ENCODE data around the gene FGF18. TPM values are rescaled to one million over a fixed set of nuclear protein-coding genes. Genes with fewer than 3 reads are reported as not detected.
A peak's percentile ranks its signal among the peaks of the same experiment; 100 is the strongest.

Gene FGF18
- polyA plus RNA-seq, 4 donors = 0.25 to 2.0 (median 0.61) TPM

DNA sequence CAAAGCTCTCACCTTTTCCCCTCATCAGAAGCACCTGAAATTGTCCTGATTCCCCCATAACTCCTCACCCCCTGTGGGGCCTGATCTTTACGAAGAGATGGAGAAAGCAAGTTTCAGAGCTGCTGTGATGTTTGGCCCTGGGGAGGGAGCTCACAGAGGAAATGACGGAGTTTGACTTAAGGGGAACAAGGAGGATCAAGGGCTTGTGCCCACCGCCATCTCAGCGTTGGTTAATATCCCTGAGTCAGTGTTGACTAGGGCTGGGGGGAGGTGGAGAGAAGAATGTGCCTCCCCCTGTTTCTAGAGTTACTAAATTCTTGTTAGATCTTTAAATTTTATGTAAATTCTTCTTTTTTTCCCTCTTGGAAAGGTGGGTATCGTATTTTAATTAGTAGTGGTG is 27.8 kb downstream of the FGF18 start:
- WGBS, 3 donors = 89 to 93% (median 91%) methylated on average over 5 of the region's 5 CpGs
- Histone ChIP-seq H3K36me3 (ENCODE audit: control insufficient read depth in 3 of 3, insufficient read depth in 2 of 3, low read depth in 1 of 3, low read length in 3 of 3) (peaks cover 0 to 25% (median 0%) of the 10 kb centered on the region in 3 donors), H3K9me3 (ENCODE audit: control insufficient read depth in 2 of 2, insufficient read depth in 1 of 2, low read depth in 1 of 2, low read length in 1 of 2) (no peaks in the 10 kb centered on the region), H3K4me1 (ENCODE audit: control insufficient read depth in 3 of 3, insufficient read depth in 2 of 3, low read depth in 1 of 3, low read length in 2 of 3) (peaks cover 0 to 26% (median 0%) of the 10 kb centered on the region in 3 donors), H3K27me3 (ENCODE audit: control insufficient read depth in 3 of 3, insufficient read depth in 3 of 3, low read length in 3 of 3) (no peaks in the 10 kb centered on the region), H3K27ac (ENCODE audit: low read depth in 1 of 3, low read length in 2 of 3) (no peak overlapping the region), H3K4me3 (ENCODE audit: low read depth in 1 of 3, low read length in 3 of 3) (no peak overlapping the region)
- FAIRE-seq = no peak
- no peak for DNase-seq

DNA sequence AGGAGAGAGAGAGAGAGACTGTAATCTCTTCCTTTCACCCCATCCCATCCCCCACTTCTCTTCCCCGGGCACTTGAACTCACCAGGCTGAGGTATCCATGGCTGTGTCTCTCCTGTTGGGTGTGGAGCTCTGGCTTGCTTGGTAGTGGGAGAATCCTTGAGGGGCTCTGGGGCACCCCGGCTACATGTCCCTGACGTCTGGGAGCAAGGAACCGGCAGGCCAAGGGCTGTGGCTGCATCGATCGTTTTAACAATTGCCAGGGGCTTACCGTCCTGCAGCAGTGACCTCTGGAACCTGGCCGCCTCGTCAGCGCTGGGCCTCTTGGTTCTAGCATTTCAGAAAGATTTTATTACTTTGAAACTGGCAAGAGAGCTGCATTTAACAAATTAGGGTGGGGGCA is 30.0 kb downstream of the FGF18 start:
- WGBS, 3 donors = 21 to 57% (median 44%) methylated on average over 10 of the region's 10 CpGs
- no peak for FAIRE-seq
- Histone ChIP-seq H3K9me3 (ENCODE audit: control insufficient read depth in 2 of 2, insufficient read depth in 1 of 2, low read depth in 1 of 2, low read length in 1 of 2) (no peaks in the 10 kb centered on the region), H3K4me1 (ENCODE audit: control insufficient read depth in 3 of 3, insufficient read depth in 2 of 3, low read depth in 1 of 3, low read length in 2 of 3) (peaks cover 0 to 21% (median 0%) of the 10 kb centered on the region in 3 donors), H3K4me3 (ENCODE audit: low read depth in 1 of 3, low read length in 3 of 3) (peak overlapping the region in 2 of 3 donors; percentile 1 to 44), H3K36me3 (ENCODE audit: control insufficient read depth in 3 of 3, insufficient read depth in 2 of 3, low read depth in 1 of 3, low read length in 3 of 3) (peaks cover 0 to 15% (median 0%) of the 10 kb centered on the region in 3 donors), H3K27ac (ENCODE audit: low read depth in 1 of 3, low read length in 2 of 3) (peak overlapping the region in 1 of 3 donors; percentile 79), H3K27me3 (ENCODE audit: control insufficient read depth in 3 of 3, insufficient read depth in 3 of 3, low read length in 3 of 3) (peaks cover 0 to 3% (median 0%) of the 10 kb centered on the region in 3 donors)
- peak; percentile 64 to 87 for DNase-seq

DNA sequence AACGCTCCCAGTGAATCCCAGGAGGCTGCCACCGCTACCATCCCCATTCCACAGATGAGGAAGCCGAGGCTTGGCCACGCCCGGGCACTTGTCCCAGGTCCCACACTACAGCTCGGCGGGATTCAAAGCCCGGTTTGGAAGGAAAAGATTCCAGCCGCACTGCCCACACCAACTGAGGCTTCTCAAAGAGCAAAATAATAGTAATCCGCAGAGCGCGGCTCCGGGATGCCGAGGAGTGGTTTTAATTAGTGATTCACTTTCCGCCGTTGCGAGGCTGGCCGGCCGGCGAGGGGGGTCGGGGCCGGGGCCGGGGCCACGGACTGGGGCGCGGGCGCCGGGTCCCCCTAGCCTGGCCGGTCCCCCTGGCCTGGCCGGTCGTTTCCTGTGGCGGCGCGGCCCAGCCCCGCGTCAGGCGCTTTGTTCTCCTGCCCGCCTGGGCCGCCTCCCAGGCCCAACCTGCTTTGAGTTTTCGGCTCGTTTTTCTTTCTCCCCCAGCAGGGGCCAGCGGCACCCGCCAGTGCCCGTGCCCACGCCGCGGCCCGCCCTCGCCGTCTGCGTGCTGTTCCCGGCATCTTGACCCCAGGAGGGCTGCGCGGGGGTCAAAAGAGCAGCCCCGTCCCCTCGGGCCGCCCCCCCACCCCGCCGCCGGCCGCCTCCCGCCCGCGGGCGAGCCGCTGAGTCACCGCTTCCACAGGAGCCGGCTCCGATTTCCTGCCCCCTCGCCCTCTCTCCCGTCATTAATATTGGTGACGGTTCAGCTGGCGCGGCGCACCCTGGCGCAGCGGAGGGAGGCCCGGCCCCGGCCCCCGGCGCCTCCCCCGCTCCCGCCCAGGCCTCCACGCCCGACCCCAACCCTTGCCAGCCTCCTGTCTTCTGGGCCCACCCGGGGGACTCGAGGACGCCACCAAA is 31.2 kb downstream of the FGF18 start:
- H3K36me3 ChIP-seq (ENCODE audit: control insufficient read depth in 3 of 3, insufficient read depth in 2 of 3, low read depth in 1 of 3, low read length in 3 of 3) = peaks cover 0 to 8% (median 0%) of the 10 kb centered on the region in 3 donors
- 10 to 17% (median 11%) methylated on average over 55 to 88 of the region's 88 CpGs for WGBS, 3 donors
- peak overlapping the region; percentile 12 to 80 (median 79) for H3K27ac ChIP-seq (ENCODE audit: low read depth in 1 of 3, low read length in 2 of 3)
- FAIRE-seq (no peak), DNase-seq (peak; percentile 71 to 86)
- H3K27me3 ChIP-seq (ENCODE audit: control insufficient read depth in 3 of 3, insufficient read depth in 3 of 3, low read length in 3 of 3) = peaks cover 0 to 3% (median 0%) of the 10 kb centered on the region in 3 donors
- peaks cover 0 to 21% (median 0%) of the 10 kb centered on the region in 3 donors for H3K4me1 ChIP-seq (ENCODE audit: control insufficient read depth in 3 of 3, insufficient read depth in 2 of 3, low read depth in 1 of 3, low read length in 2 of 3)
- no peaks in the 10 kb centered on the region for H3K9me3 ChIP-seq (ENCODE audit: control insufficient read depth in 2 of 2, insufficient read depth in 1 of 2, low read depth in 1 of 2, low read length in 1 of 2)
- H3K4me3 ChIP-seq (ENCODE audit: low read depth in 1 of 3, low read length in 3 of 3) = peak overlapping the region in 1 of 3 donors; percentile 52

DNA sequence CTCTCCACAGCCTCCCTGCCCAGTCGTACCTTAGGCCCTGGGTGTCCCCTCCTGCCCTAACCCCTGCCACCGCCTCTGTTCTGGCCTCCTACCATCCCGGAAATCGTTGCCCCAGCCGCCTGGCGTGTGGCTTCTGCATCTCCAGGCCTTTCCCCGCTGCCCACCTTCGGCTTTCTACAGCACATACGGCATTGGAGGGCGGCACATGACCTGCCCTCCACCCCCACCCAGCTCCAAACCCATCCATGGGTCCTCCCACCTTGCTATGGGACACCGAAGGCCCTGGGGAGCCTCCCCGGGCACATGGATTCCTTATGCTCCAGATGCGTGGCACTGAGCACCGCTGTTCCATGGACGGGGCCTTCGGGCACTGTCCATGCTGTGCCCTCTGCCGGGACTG is 32.0 kb downstream of the FGF18 start:
- Histone ChIP-seq H3K27me3 (ENCODE audit: control insufficient read depth in 3 of 3, insufficient read depth in 3 of 3, low read length in 3 of 3) (peaks cover 0 to 3% (median 0%) of the 10 kb centered on the region in 3 donors), H3K4me1 (ENCODE audit: control insufficient read depth in 3 of 3, insufficient read depth in 2 of 3, low read depth in 1 of 3, low read length in 2 of 3) (peaks cover 0 to 16% (median 0%) of the 10 kb centered on the region in 3 donors), H3K36me3 (ENCODE audit: control insufficient read depth in 3 of 3, insufficient read depth in 2 of 3, low read depth in 1 of 3, low read length in 3 of 3) (peaks cover 0 to 3% (median 0%) of the 10 kb centered on the region in 3 donors), H3K4me3 (ENCODE audit: low read depth in 1 of 3, low read length in 3 of 3) (peak overlapping the region in 1 of 3 donors; percentile 52), H3K9me3 (ENCODE audit: control insufficient read depth in 2 of 2, insufficient read depth in 1 of 2, low read depth in 1 of 2, low read length in 1 of 2) (no peaks in the 10 kb centered on the region), H3K27ac (ENCODE audit: low read depth in 1 of 3, low read length in 2 of 3) (peak overlapping the region in 1 of 3 donors; percentile 17)
- no peak for DNase-seq
- no peak for FAIRE-seq
- WGBS, 3 donors = 75 to 82% (median 78%) methylated on average over 16 to 17 of the region's 17 CpGs

DNA sequence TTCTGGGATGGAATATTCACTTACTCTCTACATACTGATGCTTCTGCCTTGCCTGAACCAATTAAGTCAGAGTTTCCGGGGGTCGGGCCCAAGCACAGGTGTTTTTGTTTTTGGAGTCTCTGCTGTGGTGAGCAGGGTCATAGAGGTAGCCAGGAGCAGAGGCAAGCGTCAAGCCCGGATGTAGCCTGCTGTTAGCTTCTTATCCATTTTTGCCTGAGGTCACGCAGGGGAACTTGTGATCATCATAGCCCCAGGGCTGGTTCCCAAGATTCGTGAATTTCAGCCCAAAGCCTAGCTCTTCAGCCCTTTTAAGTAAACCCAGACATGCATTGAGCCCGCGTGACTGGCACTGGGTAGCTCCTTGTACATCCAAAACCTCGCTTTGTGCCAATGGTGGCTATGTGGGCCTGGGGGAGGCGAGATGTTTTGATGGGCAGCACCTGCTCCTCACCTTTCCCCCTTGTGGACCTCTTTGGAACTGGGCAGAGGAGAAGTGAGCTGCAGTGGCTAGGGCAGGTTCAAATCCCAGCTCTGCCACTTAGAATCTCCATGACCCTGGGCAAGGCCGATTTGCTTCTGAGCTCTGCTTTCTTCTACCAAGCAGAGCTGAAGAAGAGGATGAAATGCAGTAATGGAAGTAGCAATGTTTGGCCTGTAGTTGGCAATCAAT is 33.7 kb downstream of the FGF18 start:
- FAIRE-seq = no peak
- Histone ChIP-seq H3K27me3 (ENCODE audit: control insufficient read depth in 3 of 3, insufficient read depth in 3 of 3, low read length in 3 of 3) (peaks cover 0 to 3% (median 0%) of the 10 kb centered on the region in 3 donors), H3K27ac (ENCODE audit: low read depth in 1 of 3, low read length in 2 of 3) (no peak overlapping the region), H3K4me3 (ENCODE audit: low read depth in 1 of 3, low read length in 3 of 3) (no peak overlapping the region), H3K9me3 (ENCODE audit: control insufficient read depth in 2 of 2, insufficient read depth in 1 of 2, low read depth in 1 of 2, low read length in 1 of 2) (no peaks in the 10 kb centered on the region), H3K4me1 (ENCODE audit: control insufficient read depth in 3 of 3, insufficient read depth in 2 of 3, low read depth in 1 of 3, low read length in 2 of 3) (peaks cover 0 to 13% (median 0%) of the 10 kb centered on the region in 3 donors), H3K36me3 (ENCODE audit: control insufficient read depth in 3 of 3, insufficient read depth in 2 of 3, low read depth in 1 of 3, low read length in 3 of 3) (no peaks in the 10 kb centered on the region)
- WGBS, 3 donors = 90 to 93% (median 90%) methylated on average over 11 of the region's 11 CpGs
- no peak for DNase-seq

DNA sequence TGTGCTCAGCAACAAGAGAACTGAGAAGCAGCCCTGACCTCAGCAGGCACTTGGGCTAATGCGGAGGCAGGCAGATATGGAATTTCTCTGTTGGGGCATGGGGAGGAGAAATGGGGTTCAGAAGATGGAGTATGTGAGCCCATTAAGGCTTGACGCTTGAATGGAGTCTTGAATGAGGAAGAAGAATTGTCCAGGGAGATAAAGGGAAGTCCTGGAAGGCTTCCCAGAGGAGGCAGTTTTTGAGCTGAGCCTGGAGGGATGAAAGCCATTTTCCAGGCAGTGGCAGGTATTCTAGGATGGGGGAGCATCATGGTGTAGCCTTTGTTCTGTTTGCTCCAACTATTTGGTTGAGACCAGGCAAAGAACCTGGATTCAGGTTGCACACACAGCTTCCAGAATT is 34.5 kb downstream of the FGF18 start:
- no peak overlapping the region for H3K27ac ChIP-seq (ENCODE audit: low read depth in 1 of 3, low read length in 2 of 3)
- H3K4me3 ChIP-seq (ENCODE audit: low read depth in 1 of 3, low read length in 3 of 3) = no peak overlapping the region
- FAIRE-seq = no peak
- no peaks in the 10 kb centered on the region for H3K9me3 ChIP-seq (ENCODE audit: control insufficient read depth in 2 of 2, insufficient read depth in 1 of 2, low read depth in 1 of 2, low read length in 1 of 2)
- H3K36me3 ChIP-seq (ENCODE audit: control insufficient read depth in 3 of 3, insufficient read depth in 2 of 3, low read depth in 1 of 3, low read length in 3 of 3) = no peaks in the 10 kb centered on the region
- H3K27me3 ChIP-seq (ENCODE audit: control insufficient read depth in 3 of 3, insufficient read depth in 3 of 3, low read length in 3 of 3) = peaks cover 0 to 3% (median 0%) of the 10 kb centered on the region in 3 donors
- DNase-seq = no peak
- H3K4me1 ChIP-seq (ENCODE audit: control insufficient read depth in 3 of 3, insufficient read depth in 2 of 3, low read depth in 1 of 3, low read length in 2 of 3) = peaks cover 0 to 9% (median 0%) of the 10 kb centered on the region in 3 donors
- 79 to 96% (median 91%) methylated on average over 2 of the region's 2 CpGs for WGBS, 3 donors

DNA sequence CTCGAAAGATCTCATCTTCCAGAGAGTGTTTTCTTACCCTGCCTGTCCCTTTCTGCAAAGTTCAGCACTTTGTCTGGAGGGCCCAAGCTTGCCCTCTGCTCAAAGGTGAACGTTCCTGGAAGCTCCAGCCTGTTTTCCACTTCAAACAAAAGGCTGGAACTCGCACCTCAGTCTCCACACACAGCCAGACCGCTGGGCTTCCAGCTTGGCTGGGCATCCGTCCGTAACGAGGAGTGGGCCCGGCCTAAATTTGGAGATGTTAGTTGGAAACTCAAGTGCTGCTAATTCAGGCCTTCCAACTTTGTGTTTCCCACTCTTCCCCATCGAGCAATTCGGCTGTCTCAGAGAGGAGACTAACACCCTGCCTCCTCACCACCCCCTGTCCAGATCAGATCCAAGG is 35.1 kb downstream of the FGF18 start:
- Histone ChIP-seq H3K4me1 (ENCODE audit: control insufficient read depth in 3 of 3, insufficient read depth in 2 of 3, low read depth in 1 of 3, low read length in 2 of 3) (peaks cover 0 to 9% (median 0%) of the 10 kb centered on the region in 3 donors), H3K27ac (ENCODE audit: low read depth in 1 of 3, low read length in 2 of 3) (no peak overlapping the region), H3K9me3 (ENCODE audit: control insufficient read depth in 2 of 2, insufficient read depth in 1 of 2, low read depth in 1 of 2, low read length in 1 of 2) (no peaks in the 10 kb centered on the region), H3K36me3 (ENCODE audit: control insufficient read depth in 3 of 3, insufficient read depth in 2 of 3, low read depth in 1 of 3, low read length in 3 of 3) (no peaks in the 10 kb centered on the region), H3K27me3 (ENCODE audit: control insufficient read depth in 3 of 3, insufficient read depth in 3 of 3, low read length in 3 of 3) (peaks cover 0 to 3% (median 0%) of the 10 kb centered on the region in 3 donors), H3K4me3 (ENCODE audit: low read depth in 1 of 3, low read length in 3 of 3) (no peak overlapping the region)
- FAIRE-seq (no peak), DNase-seq (no peak)
- WGBS, 3 donors = 72 to 89% (median 84%) methylated on average over 10 of the region's 10 CpGs

DNA sequence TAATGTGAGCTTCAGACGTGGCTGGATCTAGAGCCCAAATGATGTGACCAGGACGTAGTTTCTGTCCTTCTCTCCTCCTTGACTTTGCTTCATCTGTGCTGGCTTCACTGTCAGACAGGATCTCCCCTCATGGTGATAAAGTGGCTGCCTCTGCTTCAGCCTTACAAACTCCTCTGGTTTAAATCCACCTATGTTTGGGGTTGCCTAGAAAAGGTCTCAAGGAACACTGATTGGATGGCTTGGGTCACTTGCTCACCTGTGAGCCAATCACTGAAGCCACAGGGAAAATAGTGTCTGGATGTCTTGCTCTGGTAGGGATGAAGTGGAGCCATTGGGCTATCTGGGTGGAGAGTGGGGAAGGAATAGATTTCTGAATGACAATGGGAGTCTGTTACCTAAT is 36.1 kb downstream of the FGF18 start:
- no peak overlapping the region for H3K27ac ChIP-seq (ENCODE audit: low read depth in 1 of 3, low read length in 2 of 3)
- WGBS, 3 donors = 70 to 83% (median 82%) methylated on average over 2 of the region's 2 CpGs
- FAIRE-seq = no peak

More for the DNA sequence above, 36.1 kb downstream of the FGF18 start:
- Histone ChIP-seq H3K27me3 (ENCODE audit: control insufficient read depth in 3 of 3, insufficient read depth in 3 of 3, low read length in 3 of 3) (peaks cover 0 to 3% (median 0%) of the 10 kb centered on the region in 3 donors), H3K4me1 (ENCODE audit: control insufficient read depth in 3 of 3, insufficient read depth in 2 of 3, low read depth in 1 of 3, low read length in 2 of 3) (no peaks in the 10 kb centered on the region), H3K9me3 (ENCODE audit: control insufficient read depth in 2 of 2, insufficient read depth in 1 of 2, low read depth in 1 of 2, low read length in 1 of 2) (no peaks in the 10 kb centered on the region), H3K4me3 (ENCODE audit: low read depth in 1 of 3, low read length in 3 of 3) (no peak overlapping the region), H3K36me3 (ENCODE audit: control insufficient read depth in 3 of 3, insufficient read depth in 2 of 3, low read depth in 1 of 3, low read length in 3 of 3) (no peaks in the 10 kb centered on the region)
- no peak for DNase-seq
